ENCODE results near the gene CDH4. TPM values are rescaled to one million over a fixed set of nuclear protein-coding genes. Genes with fewer than 3 reads are reported as not detected.
A peak's percentile ranks its signal among the peaks of the same experiment; 100 is the strongest.

CDH4 gene
- polyA plus RNA-seq, 1 donor, result 1.7 TPM

GRCh38 chr20:61382194-61382593 is 130.1 kb downstream of the CDH4 start:
- H3K9me3 ChIP-seq (ENCODE audit: control insufficient read depth, low read depth, low read length), result no peaks in the 10 kb centered on the region
- H3K4me3 ChIP-seq (ENCODE audit: low read length), result no peak overlapping the region
- WGBS (ENCODE audit: insufficient coverage, low lambda C conversion rate), result no CpG with 5 or more reads among the region's 3 CpGs
- DNase-seq, result no peak
- H3K27ac ChIP-seq (ENCODE audit: low read length), result no peak overlapping the region
- no peaks in the 10 kb centered on the region for H3K36me3 ChIP-seq (ENCODE audit: control insufficient read depth, insufficient read depth, low read length)
- no peaks in the 10 kb centered on the region for H3K4me1 ChIP-seq (ENCODE audit: control insufficient read depth, insufficient read depth, low read length)
- H3K27me3 ChIP-seq (ENCODE audit: control insufficient read depth, insufficient read depth, low read length), result no peaks in the 10 kb centered on the region

- Histone ChIP-seq H3K36me3 (ENCODE audit: control insufficient read depth, insufficient read depth, low read length) (no peaks in the 10 kb centered on the region), H3K9me3 (ENCODE audit: control insufficient read depth, low read depth, low read length) (no peaks in the 10 kb centered on the region), H3K27me3 (ENCODE audit: control insufficient read depth, insufficient read depth, low read length) (no peaks in the 10 kb centered on the region), H3K4me3 (ENCODE audit: low read length) (no peak overlapping the region), H3K4me1 (ENCODE audit: control insufficient read depth, insufficient read depth, low read length) (no peaks in the 10 kb centered on the region), H3K27ac (ENCODE audit: low read length) (no peak overlapping the region)
- DNase-seq, result no peak
- WGBS (ENCODE audit: insufficient coverage, low lambda C conversion rate), result no CpG with 5 or more reads among the region's 11 CpGs
Observed at GRCh38 chr20:61385296-61385695, 133.2 kb downstream of the CDH4 start.

- Histone ChIP-seq H3K9me3 (ENCODE audit: control insufficient read depth, low read depth, low read length) (no peaks in the 10 kb centered on the region), H3K27ac (ENCODE audit: low read length) (no peak overlapping the region), H3K4me1 (ENCODE audit: control insufficient read depth, insufficient read depth, low read length) (no peaks in the 10 kb centered on the region), H3K27me3 (ENCODE audit: control insufficient read depth, insufficient read depth, low read length) (no peaks in the 10 kb centered on the region), H3K36me3 (ENCODE audit: control insufficient read depth, insufficient read depth, low read length) (no peaks in the 10 kb centered on the region), H3K4me3 (ENCODE audit: low read length) (no peak overlapping the region)
- no peak for DNase-seq
- 89% methylated on average over 3 of the region's 10 CpGs for WGBS (ENCODE audit: insufficient coverage, low lambda C conversion rate)
Observed at GRCh38 chr20:61385731-61386130, 133.7 kb downstream of the CDH4 start.

GRCh38 chr20:61387204-61387953 is 135.3 kb downstream of the CDH4 start:
- no peak overlapping the region for H3K27ac ChIP-seq (ENCODE audit: low read length)
- no peaks in the 10 kb centered on the region for H3K27me3 ChIP-seq (ENCODE audit: control insufficient read depth, insufficient read depth, low read length)
- no peaks in the 10 kb centered on the region for H3K36me3 ChIP-seq (ENCODE audit: control insufficient read depth, insufficient read depth, low read length)
- H3K9me3 ChIP-seq (ENCODE audit: control insufficient read depth, low read depth, low read length), result no peaks in the 10 kb centered on the region
- no peaks in the 10 kb centered on the region for H3K4me1 ChIP-seq (ENCODE audit: control insufficient read depth, insufficient read depth, low read length)
- no peak overlapping the region for H3K4me3 ChIP-seq (ENCODE audit: low read length)
- DNase-seq, result peak; percentile 5 to 12
- 6% methylated on average over 3 of the region's 13 CpGs for WGBS (ENCODE audit: insufficient coverage, low lambda C conversion rate)

DNA sequence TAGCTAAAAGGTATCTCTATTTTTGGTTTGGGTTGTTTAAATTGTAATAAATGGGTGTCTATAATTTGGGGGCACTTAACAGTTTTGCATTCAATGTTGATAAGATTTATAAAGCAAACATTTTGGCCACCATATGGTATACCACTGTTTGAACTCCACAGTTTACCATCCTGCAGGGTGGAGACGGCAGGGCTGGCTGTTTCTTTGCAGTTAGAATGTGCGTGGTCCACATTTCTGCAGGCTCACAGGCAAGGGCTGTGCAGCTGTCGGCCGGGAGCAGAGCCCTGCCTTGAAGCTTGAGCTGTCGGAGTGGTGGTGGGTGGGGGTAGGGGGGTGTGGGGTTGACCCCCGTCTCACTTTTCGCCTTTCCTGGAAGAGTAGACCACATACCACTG is 135.9 kb downstream of the CDH4 start:
- no peaks in the 10 kb centered on the region for H3K4me1 ChIP-seq (ENCODE audit: control insufficient read depth, insufficient read depth, low read length)
- no peak overlapping the region for H3K4me3 ChIP-seq (ENCODE audit: low read length)
- no peaks in the 10 kb centered on the region for H3K36me3 ChIP-seq (ENCODE audit: control insufficient read depth, insufficient read depth, low read length)
- WGBS (ENCODE audit: insufficient coverage, low lambda C conversion rate), result no CpG with 5 or more reads among the region's 7 CpGs
- H3K27me3 ChIP-seq (ENCODE audit: control insufficient read depth, insufficient read depth, low read length), result no peaks in the 10 kb centered on the region
- no peak overlapping the region for H3K27ac ChIP-seq (ENCODE audit: low read length)
- H3K9me3 ChIP-seq (ENCODE audit: control insufficient read depth, low read depth, low read length), result no peaks in the 10 kb centered on the region
- DNase-seq, result no peak

DNA sequence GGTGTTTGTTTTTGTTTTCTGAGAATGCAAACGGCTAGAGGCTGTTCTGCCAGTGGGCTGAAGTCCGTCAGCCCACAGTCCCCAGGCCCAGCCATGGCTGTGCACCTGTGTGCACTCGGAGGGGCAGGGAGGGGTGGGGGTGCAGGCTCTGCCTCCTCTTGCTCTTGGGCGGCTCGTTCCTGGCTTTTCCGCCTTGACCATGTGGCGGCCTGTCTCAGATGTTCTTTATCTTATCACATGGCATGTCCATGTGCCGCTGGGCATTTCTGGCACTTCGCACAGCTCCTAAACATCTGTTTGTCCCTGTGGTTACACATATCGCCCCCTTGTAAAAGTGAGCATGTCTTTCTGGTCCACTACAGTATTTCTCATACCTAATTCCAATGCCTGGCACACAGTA is 137.0 kb downstream of the CDH4 start:
- no peak overlapping the region for H3K4me3 ChIP-seq (ENCODE audit: low read length)
- no peaks in the 10 kb centered on the region for H3K9me3 ChIP-seq (ENCODE audit: control insufficient read depth, low read depth, low read length)
- no peaks in the 10 kb centered on the region for H3K36me3 ChIP-seq (ENCODE audit: control insufficient read depth, insufficient read depth, low read length)
- H3K4me1 ChIP-seq (ENCODE audit: control insufficient read depth, insufficient read depth, low read length), result no peaks in the 10 kb centered on the region
- no CpG with 5 or more reads among the region's 10 CpGs for WGBS (ENCODE audit: insufficient coverage, low lambda C conversion rate)
- H3K27ac ChIP-seq (ENCODE audit: low read length), result no peak overlapping the region
- DNase-seq, result no peak
- H3K27me3 ChIP-seq (ENCODE audit: control insufficient read depth, insufficient read depth, low read length), result no peaks in the 10 kb centered on the region

GRCh38 chr20:61391185-61391584 is 139.1 kb downstream of the CDH4 start:
- WGBS (ENCODE audit: insufficient coverage, low lambda C conversion rate), result no CpG with 5 or more reads among the region's 12 CpGs
- Histone ChIP-seq H3K4me3 (ENCODE audit: low read length) (no peak overlapping the region), H3K36me3 (ENCODE audit: control insufficient read depth, insufficient read depth, low read length) (no peaks in the 10 kb centered on the region), H3K27me3 (ENCODE audit: control insufficient read depth, insufficient read depth, low read length) (no peaks in the 10 kb centered on the region), H3K9me3 (ENCODE audit: control insufficient read depth, low read depth, low read length) (no peaks in the 10 kb centered on the region), H3K27ac (ENCODE audit: low read length) (no peak overlapping the region), H3K4me1 (ENCODE audit: control insufficient read depth, insufficient read depth, low read length) (no peaks in the 10 kb centered on the region)
- no peak for DNase-seq

GRCh38 chr20:61391812-61392520 is 139.9 kb downstream of the CDH4 start:
- Histone ChIP-seq H3K9me3 (ENCODE audit: control insufficient read depth, low read depth, low read length) (no peaks in the 10 kb centered on the region), H3K27me3 (ENCODE audit: control insufficient read depth, insufficient read depth, low read length) (no peaks in the 10 kb centered on the region), H3K36me3 (ENCODE audit: control insufficient read depth, insufficient read depth, low read length) (no peaks in the 10 kb centered on the region), H3K4me3 (ENCODE audit: low read length) (no peak overlapping the region), H3K4me1 (ENCODE audit: control insufficient read depth, insufficient read depth, low read length) (no peaks in the 10 kb centered on the region), H3K27ac (ENCODE audit: low read length) (no peak overlapping the region)
- no CpG with 5 or more reads among the region's 28 CpGs for WGBS (ENCODE audit: insufficient coverage, low lambda C conversion rate)
- no peak for DNase-seq

- WGBS (ENCODE audit: insufficient coverage, low lambda C conversion rate), result 87% methylated on average over 4 of the region's 14 CpGs
- H3K4me1 ChIP-seq (ENCODE audit: control insufficient read depth, insufficient read depth, low read length), result no peaks in the 10 kb centered on the region
- H3K27me3 ChIP-seq (ENCODE audit: control insufficient read depth, insufficient read depth, low read length), result no peaks in the 10 kb centered on the region
- H3K36me3 ChIP-seq (ENCODE audit: control insufficient read depth, insufficient read depth, low read length), result no peaks in the 10 kb centered on the region
- H3K4me3 ChIP-seq (ENCODE audit: low read length), result no peak overlapping the region
- H3K9me3 ChIP-seq (ENCODE audit: control insufficient read depth, low read depth, low read length), result no peaks in the 10 kb centered on the region
- H3K27ac ChIP-seq (ENCODE audit: low read length), result no peak overlapping the region
- DNase-seq, result no peak
Observed at GRCh38 chr20:61394088-61394799, 142.2 kb downstream of the CDH4 start.

- Histone ChIP-seq H3K4me1 (ENCODE audit: control insufficient read depth, insufficient read depth, low read length) (no peaks in the 10 kb centered on the region), H3K27me3 (ENCODE audit: control insufficient read depth, insufficient read depth, low read length) (no peaks in the 10 kb centered on the region), H3K4me3 (ENCODE audit: low read length) (no peak overlapping the region), H3K9me3 (ENCODE audit: control insufficient read depth, low read depth, low read length) (no peaks in the 10 kb centered on the region), H3K27ac (ENCODE audit: low read length) (no peak overlapping the region), H3K36me3 (ENCODE audit: control insufficient read depth, insufficient read depth, low read length) (no peaks in the 10 kb centered on the region)
- DNase-seq, result no peak
- no CpG with 5 or more reads among the region's 19 CpGs for WGBS (ENCODE audit: insufficient coverage, low lambda C conversion rate)
Observed at GRCh38 chr20:61396262-61396848, 144.3 kb downstream of the CDH4 start.
